HUES6 (cell line): Measurements from ENCODE around the gene AFAP1.

Experiments
- H3K27ac ChIP-seq: 2 replicates; pipeline ENCODE4 v1.7.0; 2013; ENCODE audit warnings: low read depth, mild to moderate bottlenecking, low read length, inconsistent platforms
- H3K27me3 ChIP-seq: 2 replicates; pipeline ENCODE4 v1.6.1; 2013; ENCODE audit warnings: low read length; ENCODE audit not compliant: control insufficient read depth, insufficient read depth
- H3K36me3 ChIP-seq: 2 replicates; pipeline ENCODE4 v1.6.1; 2013; ENCODE audit warnings: low read length; ENCODE audit not compliant: control insufficient read depth, insufficient read depth
- H3K4me1 ChIP-seq: 2 replicates; pipeline ENCODE4 v1.6.1; 2013; ENCODE audit warnings: low read length; ENCODE audit not compliant: control insufficient read depth, insufficient read depth
- H3K4me3 ChIP-seq: 2 replicates; pipeline ENCODE4 v1.5.1; 2013; ENCODE audit warnings: low read depth, low read length
- H3K9ac ChIP-seq: one replicate; pipeline ENCODE4 v1.6.1; 2013; ENCODE audit warnings: mild to moderate bottlenecking, low read length
- H3K9me3 ChIP-seq: 2 replicates; pipeline ENCODE4 v1.6.1; 2013; ENCODE audit warnings: low read depth, low read length; ENCODE audit not compliant: control insufficient read depth, insufficient read depth

The AFAP1 gene

GRCh38 chr4:7799736-7800135 is 139.9 kb downstream of the AFAP1 start:
- Histone ChIP-seq H3K27me3 (no peaks in the 10 kb centered on the region), H3K4me1 (peaks cover 7% of the 10 kb centered on the region), H3K9me3 (no peaks in the 10 kb centered on the region; the same call in 1 of the 2 replicates), H3K9ac (no peak overlapping the region), H3K27ac (no peak overlapping the region), H3K4me3 (no peak overlapping the region), H3K36me3 (peaks cover 46% of the 10 kb centered on the region)

- no peak overlapping the region for H3K27ac ChIP-seq
- no peak overlapping the region for H3K9ac ChIP-seq
- peaks cover 2% of the 10 kb centered on the region; the same call in 1 of the 2 replicates for H3K4me1 ChIP-seq
- peaks cover 46% of the 10 kb centered on the region for H3K36me3 ChIP-seq
- no peak overlapping the region for H3K4me3 ChIP-seq
- no peaks in the 10 kb centered on the region; the same call in 1 of the 2 replicates for H3K9me3 ChIP-seq
- H3K27me3 ChIP-seq: no peaks in the 10 kb centered on the region
Observed at GRCh38 chr4:7799306-7799705, 140.4 kb downstream of the AFAP1 start.

GRCh38 chr4:7798178-7798995 is 141.3 kb downstream of the AFAP1 start:
- H3K27me3 ChIP-seq: no peaks in the 10 kb centered on the region
- no peak overlapping the region for H3K4me3 ChIP-seq
- H3K9me3 ChIP-seq: no peaks in the 10 kb centered on the region; the same call in 1 of the 2 replicates
- H3K36me3 ChIP-seq: peaks cover 52% of the 10 kb centered on the region
- H3K27ac ChIP-seq: no peak overlapping the region
- H3K4me1 ChIP-seq: no peaks in the 10 kb centered on the region
- no peak overlapping the region for H3K9ac ChIP-seq

- Histone ChIP-seq H3K9ac (no peak overlapping the region), H3K36me3 (peaks cover 61% of the 10 kb centered on the region), H3K4me1 (no peaks in the 10 kb centered on the region), H3K27ac (no peak overlapping the region), H3K9me3 (no peaks in the 10 kb centered on the region; the same call in 1 of the 2 replicates), H3K27me3 (no peaks in the 10 kb centered on the region), H3K4me3 (no peak overlapping the region)
Observed at GRCh38 chr4:7797330-7797729, 142.3 kb downstream of the AFAP1 start.

- H3K27ac ChIP-seq: no peak overlapping the region
Observed at GRCh38 chr4:7795983-7796382, 143.7 kb downstream of the AFAP1 start.

GRCh38 chr4:7793186-7793585 is 146.5 kb downstream of the AFAP1 start:
- Histone ChIP-seq H3K4me1 (no peaks in the 10 kb centered on the region), H3K27me3 (no peaks in the 10 kb centered on the region), H3K36me3 (peaks cover 43% of the 10 kb centered on the region), H3K9ac (no peak overlapping the region), H3K9me3 (no peaks in the 10 kb centered on the region), H3K4me3 (no peak overlapping the region), H3K27ac (no peak overlapping the region)

More at GRCh38 chr4:7795983-7796382, 143.7 kb downstream of the AFAP1 start:
- H3K9me3 ChIP-seq: no peaks in the 10 kb centered on the region; the same call in 1 of the 2 replicates
- no peaks in the 10 kb centered on the region for H3K4me1 ChIP-seq
- H3K36me3 ChIP-seq: peaks cover 67% of the 10 kb centered on the region
- H3K4me3 ChIP-seq: no peak overlapping the region
- no peaks in the 10 kb centered on the region for H3K27me3 ChIP-seq
- H3K9ac ChIP-seq: no peak overlapping the region

GRCh38 chr4:7792616-7793015 is 147.0 kb downstream of the AFAP1 start:
- Histone ChIP-seq H3K4me3 (no peak overlapping the region), H3K9ac (no peak overlapping the region), H3K4me1 (no peaks in the 10 kb centered on the region), H3K27me3 (no peaks in the 10 kb centered on the region), H3K36me3 (peaks cover 39% of the 10 kb centered on the region), H3K27ac (no peak overlapping the region), H3K9me3 (no peaks in the 10 kb centered on the region)

GRCh38 chr4:7790999-7791398 is 148.7 kb downstream of the AFAP1 start:
- Histone ChIP-seq H3K36me3 (peaks cover 38% of the 10 kb centered on the region), H3K27ac (no peak overlapping the region), H3K4me3 (no peak overlapping the region), H3K9me3 (no peaks in the 10 kb centered on the region), H3K9ac (no peak overlapping the region), H3K4me1 (no peaks in the 10 kb centered on the region), H3K27me3 (no peaks in the 10 kb centered on the region)

GRCh38 chr4:7790023-7790422 is 149.6 kb downstream of the AFAP1 start:
- Histone ChIP-seq H3K27ac (no peak overlapping the region), H3K4me1 (no peaks in the 10 kb centered on the region), H3K9ac (no peak overlapping the region), H3K36me3 (peaks cover 44% of the 10 kb centered on the region), H3K27me3 (no peaks in the 10 kb centered on the region), H3K4me3 (no peak overlapping the region), H3K9me3 (no peaks in the 10 kb centered on the region)

- Histone ChIP-seq H3K27me3 (no peaks in the 10 kb centered on the region), H3K36me3 (peaks cover 52% of the 10 kb centered on the region), H3K4me3 (no peak overlapping the region), H3K9ac (no peak overlapping the region), H3K27ac (no peak overlapping the region), H3K9me3 (no peaks in the 10 kb centered on the region), H3K4me1 (no peaks in the 10 kb centered on the region)
Observed at GRCh38 chr4:7788694-7789425, 150.8 kb downstream of the AFAP1 start.

GRCh38 chr4:7788193-7788592 is 151.5 kb downstream of the AFAP1 start:
- Histone ChIP-seq H3K9me3 (no peaks in the 10 kb centered on the region), H3K4me1 (no peaks in the 10 kb centered on the region), H3K4me3 (no peak overlapping the region), H3K27me3 (no peaks in the 10 kb centered on the region), H3K36me3 (peaks cover 50% of the 10 kb centered on the region), H3K27ac (0 out of 2 replicates have a peak overlapping the region, but pooled peaks have one; percentile 15), H3K9ac (no peak overlapping the region)
